Common myeloid progenitor, CD34-positive (primary cell): ENCODE data around the gene MSI2.

ENCODE experiments used
- CTCF ChIA-PET: fragments of 350-600 bp; sonication (Branson Sonifier 250); formaldehyde crosslinking; loops from one replicate; lab custom pipeline; 2021; ENCODE audit warnings: antibody characterized with exemption; lab: Charles Lee
- POLR2A ChIA-PET: fragments of 350-600 bp; sonication (Branson Sonifier 250); formaldehyde crosslinking; loops from one replicate; lab custom pipeline; 2021; ENCODE audit warnings: antibody characterized with exemption; lab: Charles Lee
- DNase-seq, 3 donors: peaks; one replicate each; pipeline versions ENCODE4 v3.0.0 to v3.0.0-alpha.2; 2013
- H3K27ac ChIP-seq, 2 experiments: 1 replicate in 1 of 2; 2 replicates in 1 of 2; pipeline ENCODE4 v1.7.0; 2013; ENCODE audit warnings: inconsistent platforms in 2 of 2, low read length in 2 of 2, mild to moderate bottlenecking in 2 of 2, low read depth in 1 of 2, moderate library complexity in 1 of 2; ENCODE audit not compliant: severe bottlenecking in 2 of 2, insufficient read depth in 1 of 2, poor library complexity in 1 of 2
- H3K27me3 ChIP-seq, 5 experiments: replicated peaks in 2 of 5; 1 replicate in 3 of 5; 2 replicates in 2 of 5; pipeline versions ENCODE4 v1.6.1 to v1.7.0; 2013; ENCODE audit warnings: low read length in 4 of 5, mild to moderate bottlenecking in 2 of 5, moderate library complexity in 2 of 5, inconsistent platforms in 1 of 5; ENCODE audit not compliant: insufficient read depth in 5 of 5, control insufficient read depth in 4 of 5
- H3K36me3 ChIP-seq, 4 experiments: 1 replicate in 2 of 4; 2 replicates in 2 of 4; pipeline versions ENCODE4 v1.6.1 to v1.7.0; 2013; ENCODE audit warnings: low read length in 3 of 4, control low read depth in 1 of 4, mild to moderate bottlenecking in 1 of 4; ENCODE audit not compliant: control insufficient read depth in 4 of 4, insufficient read depth in 4 of 4
- H3K4me1 ChIP-seq, 4 experiments: 1 replicate in 3 of 4; 2 replicates in 1 of 4; pipeline versions ENCODE4 v1.6.1 to v1.7.1; 2013; ENCODE audit warnings: low read length in 3 of 4, mild to moderate bottlenecking in 3 of 4, control low read depth in 1 of 4, inconsistent platforms in 1 of 4, moderate library complexity in 1 of 4; ENCODE audit not compliant: control insufficient read depth in 4 of 4, insufficient read depth in 4 of 4; ENCODE audit errors: control extremely low read depth in 1 of 4
- H3K4me3 ChIP-seq, 7 experiments: 1 replicate in 4 of 7; 2 replicates in 3 of 7; pipeline versions ENCODE4 v1.5.1 to v1.7.0; 2013; ENCODE audit warnings: mild to moderate bottlenecking in 7 of 7, low read length in 6 of 7, moderate library complexity in 6 of 7, inconsistent platforms in 2 of 7, low read depth in 2 of 7, control low read depth in 1 of 7; ENCODE audit not compliant: insufficient read depth in 4 of 7, control insufficient read depth in 1 of 7; ENCODE audit errors: extremely low read depth in 1 of 7
- H3K9me3 ChIP-seq, 5 experiments: 1 replicate in 4 of 5; 2 replicates in 1 of 5; pipeline versions ENCODE4 v1.6.1 to v1.7.1; 2013; ENCODE audit warnings: low read length in 4 of 5, mild to moderate bottlenecking in 2 of 5, inconsistent platforms in 1 of 5, low read depth in 1 of 5, moderate library complexity in 1 of 5; ENCODE audit not compliant: control insufficient read depth in 4 of 5, insufficient read depth in 2 of 5; ENCODE audit errors: control extremely low read depth in 1 of 5
- WGBS: methylation state at CpG from one replicate; pipeline ENCODE4 v1.1.5; 2013; ENCODE audit not compliant: insufficient coverage; 5-methylcytosine and 5-hydroxymethylcytosine counted together

Gene MSI2

GRCh38 chr17:57626520-57627210 lies 370.3 kb downstream of the MSI2 start:
- H3K9me3 ChIP-seq = no peaks in the 10 kb centered on the region
- ChIA-PET POLR2A (no interaction called here), CTCF (interaction anchor here (1.2 to 2.1 kb wide), 3 partner anchors 9 to 29 kb away, joined by 3 to 4 read pairs (median 4); no protein-coding TSS in a partner anchor)
- H3K4me3 ChIP-seq = no peak overlapping the region
- DNase-seq = no peak
- H3K27me3 ChIP-seq = no peaks in the 10 kb centered on the region
- H3K36me3 ChIP-seq = peaks cover 5 to 93% (median 70%) of the 10 kb centered on the region in 4 experiments
- peaks cover 0 to 8% (median 7%) of the 10 kb centered on the region in 4 experiments for H3K4me1 ChIP-seq
- 93% methylated on average over 16 of the region's 16 CpGs for WGBS
- no peak overlapping the region for H3K27ac ChIP-seq

DNA sequence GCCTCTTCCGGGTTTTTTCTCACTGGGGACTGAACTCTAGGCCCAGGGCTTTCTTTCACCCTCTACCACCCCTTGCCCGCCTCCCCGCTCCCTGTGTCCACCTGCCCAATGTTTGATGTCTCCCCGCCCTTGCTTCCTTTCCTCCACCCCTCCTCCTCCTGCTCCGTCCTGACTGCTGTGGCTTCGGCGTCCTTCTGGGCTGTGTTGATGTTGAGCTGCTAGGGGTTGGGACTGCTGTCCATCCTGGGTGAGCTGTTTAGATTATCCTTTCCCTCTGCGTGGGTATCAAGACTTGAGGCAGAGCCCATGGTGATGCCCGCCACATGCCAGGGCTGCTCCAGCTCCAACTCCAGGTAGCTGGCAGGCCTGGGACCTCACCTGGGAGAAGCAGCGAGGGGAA lies 371.3 kb downstream of the MSI2 start:
- Histone ChIP-seq H3K36me3 (peaks cover 5 to 95% (median 73%) of the 10 kb centered on the region in 4 experiments), H3K9me3 (no peaks in the 10 kb centered on the region), H3K27me3 (no peaks in the 10 kb centered on the region), H3K4me3 (no peak overlapping the region), H3K4me1 (peaks cover 0 to 8% (median 4%) of the 10 kb centered on the region in 4 experiments), H3K27ac (no peak overlapping the region)
- DNase-seq = no peak
- WGBS = 95% methylated on average over 7 of the region's 10 CpGs
- POLR2A ChIA-PET = no interaction called here
- CTCF ChIA-PET = interaction anchor here (0.6 to 1.6 kb wide), 5 partner anchors 10 to 513 kb away, joined by 3 to 4 read pairs (median 3); no protein-coding TSS in a partner anchor

DNA sequence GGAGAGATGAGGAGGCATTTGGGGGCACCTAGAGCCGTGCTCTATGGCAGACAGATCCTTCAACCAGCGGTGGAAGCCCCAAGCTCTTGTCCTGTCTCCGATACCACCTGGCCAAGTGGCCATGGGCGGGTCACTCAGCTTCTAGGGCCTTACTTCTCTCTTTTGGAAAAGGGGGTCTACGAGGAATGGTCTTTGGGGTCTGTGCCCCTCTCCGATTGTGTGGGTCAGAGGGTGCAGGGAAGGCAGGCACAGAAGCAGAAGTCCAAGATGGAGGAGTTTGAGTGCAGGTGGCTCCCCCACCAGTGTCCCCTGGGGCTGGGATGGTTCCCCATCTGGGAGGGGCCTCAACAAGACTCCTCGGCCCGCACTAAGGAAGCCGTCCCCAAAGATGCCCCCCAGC lies 372.1 kb downstream of the MSI2 start:
- Histone ChIP-seq H3K9me3 (no peaks in the 10 kb centered on the region), H3K27me3 (no peaks in the 10 kb centered on the region), H3K4me1 (peaks cover 0 to 2% (median 0%) of the 10 kb centered on the region in 4 experiments), H3K4me3 (no peak overlapping the region), H3K36me3 (peaks cover 5 to 97% (median 76%) of the 10 kb centered on the region in 4 experiments), H3K27ac (no peak overlapping the region)
- 100% methylated on average over 5 of the region's 9 CpGs for WGBS
- POLR2A ChIA-PET = no interaction called here
- CTCF ChIA-PET = interaction anchor here (0.6 to 1.6 kb wide), 3 partner anchors 8 to 514 kb away, joined by 3 to 4 read pairs (median 3); no protein-coding TSS in a partner anchor
- DNase-seq = no peak

GRCh38 chr17:57629470-57629869 lies 373.1 kb downstream of the MSI2 start:
- Histone ChIP-seq H3K9me3 (no peaks in the 10 kb centered on the region), H3K27ac (peak overlapping the region in 1 of 2 experiments; percentile 35), H3K36me3 (peaks cover 7 to 96% (median 76%) of the 10 kb centered on the region in 4 experiments), H3K4me3 (no peak overlapping the region), H3K27me3 (no peaks in the 10 kb centered on the region), H3K4me1 (no peaks in the 10 kb centered on the region)
- ChIA-PET POLR2A (no interaction called here), CTCF (interaction anchor here (1.6 kb wide), 1 partner anchor 9 kb away, joined by 4 read pairs; no protein-coding TSS in a partner anchor)
- WGBS = 89% methylated on average over 8 of the region's 8 CpGs
- DNase-seq = peak in 1 of 3 donors; percentile 24

DNA sequence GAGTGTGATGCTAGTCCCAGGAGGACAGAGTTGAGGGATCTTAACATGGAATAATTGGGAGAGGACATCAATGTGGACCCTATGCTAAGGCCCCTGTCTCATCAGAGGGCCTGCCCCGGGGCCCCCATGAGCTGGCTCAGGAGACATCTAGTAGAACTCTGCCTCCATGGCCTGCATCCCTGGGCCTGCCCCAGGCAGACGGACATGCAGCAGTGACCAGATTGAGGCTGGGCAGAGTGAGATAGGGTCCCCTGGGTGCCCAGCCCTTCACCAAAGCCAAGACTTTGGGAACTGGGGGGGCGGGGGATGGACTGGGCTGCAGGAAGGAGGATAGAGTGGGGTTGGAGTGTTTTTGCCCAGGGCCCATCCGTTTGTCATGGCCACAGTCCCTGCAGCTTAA lies 373.6 kb downstream of the MSI2 start:
- Histone ChIP-seq H3K4me1 (no peaks in the 10 kb centered on the region), H3K27me3 (no peaks in the 10 kb centered on the region), H3K36me3 (peaks cover 10 to 97% (median 77%) of the 10 kb centered on the region in 4 experiments), H3K4me3 (no peak overlapping the region), H3K9me3 (no peaks in the 10 kb centered on the region), H3K27ac (peak overlapping the region in 1 of 2 experiments; percentile 35)
- ChIA-PET POLR2A (no interaction called here), CTCF (interaction anchor here (1.1 to 1.6 kb wide), 2 partner anchors 10 to 24 kb away, joined by 3 to 4 read pairs; no protein-coding TSS in a partner anchor)
- DNase-seq = no peak
- WGBS = 97% methylated on average over 4 of the region's 4 CpGs

- H3K9me3 ChIP-seq = no peaks in the 10 kb centered on the region
- H3K27me3 ChIP-seq = no peaks in the 10 kb centered on the region
- H3K36me3 ChIP-seq = peaks cover 13 to 97% (median 78%) of the 10 kb centered on the region in 4 experiments
- ChIA-PET POLR2A (no interaction called here), CTCF (interaction anchor here (1.1 kb wide), 1 partner anchor 25 kb away, joined by 3 read pairs; no protein-coding TSS in a partner anchor)
- DNase-seq = no peak
- no peaks in the 10 kb centered on the region for H3K4me1 ChIP-seq
- 97% methylated on average over 8 of the region's 8 CpGs for WGBS
- no peak overlapping the region for H3K4me3 ChIP-seq
- H3K27ac ChIP-seq = peak overlapping the region in 1 of 2 experiments; percentile 2
Measured at GRCh38 chr17:57630736-57631135, 374.4 kb downstream of the MSI2 start.

DNA sequence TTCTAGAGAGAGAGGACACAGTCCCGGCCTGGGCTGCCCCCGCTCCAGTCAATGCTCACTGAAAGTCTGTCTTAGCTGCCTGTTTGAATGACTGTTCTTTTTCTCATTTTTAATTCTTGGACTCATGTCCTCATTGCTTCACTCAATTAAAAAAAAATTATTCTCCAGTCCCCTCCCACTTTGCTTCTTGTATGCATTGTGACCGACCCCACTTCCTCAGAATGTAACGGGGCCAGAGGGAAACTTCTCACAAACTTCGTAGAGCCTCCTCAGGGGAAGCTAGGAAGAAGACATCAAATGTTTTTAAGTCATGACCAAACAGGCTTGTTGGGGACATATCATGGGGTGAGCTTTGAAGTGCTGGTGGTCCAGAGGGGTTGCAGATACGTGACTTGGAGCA lies 375.5 kb downstream of the MSI2 start:
- 92% methylated on average over 2 of the region's 6 CpGs for WGBS
- H3K4me1 ChIP-seq = no peaks in the 10 kb centered on the region
- no peaks in the 10 kb centered on the region for H3K27me3 ChIP-seq
- no peaks in the 10 kb centered on the region for H3K9me3 ChIP-seq
- POLR2A ChIA-PET = no interaction called here
- H3K27ac ChIP-seq = no peak overlapping the region
- no peak for DNase-seq
- CTCF ChIA-PET = interaction anchor here (1.0 to 1.3 kb wide), 2 partner anchors 9 to 11 kb away, joined by 3 to 6 read pairs; no protein-coding TSS in a partner anchor
- H3K4me3 ChIP-seq = no peak overlapping the region
- peaks cover 13 to 97% (median 74%) of the 10 kb centered on the region in 4 experiments for H3K36me3 ChIP-seq
